Measurements from ENCODE around the gene KRT40. TPM values are rescaled to one million over a fixed set of nuclear protein-coding genes. Genes with fewer than 3 reads are reported as not detected.

The KRT40 gene
- polyA plus RNA-seq, 1 donor, result 3.9 TPM

GRCh38 chr17:40996829-40997228 is 12.7 kb upstream of the KRT40 start:
- DNase-seq, result no peak

DNA sequence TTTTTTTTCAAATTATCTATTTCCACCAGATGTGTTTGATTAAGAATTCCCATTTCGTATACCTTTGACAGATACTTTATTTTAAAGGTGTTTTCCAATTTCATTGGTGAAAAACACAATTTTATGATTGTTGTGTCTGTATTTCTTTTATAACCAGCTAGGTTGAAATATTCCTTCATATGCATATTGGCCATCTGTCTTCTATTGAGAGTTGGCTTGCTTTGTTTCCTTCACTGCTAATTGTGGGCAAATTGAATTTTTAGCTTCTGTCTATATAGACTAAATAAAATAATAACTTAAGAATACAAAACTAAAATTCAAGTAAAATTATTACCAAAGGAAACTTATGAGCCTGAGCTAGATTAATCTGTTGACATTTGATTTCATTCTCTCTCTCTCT is 11.0 kb upstream of the KRT40 start:
- DNase-seq, result no peak

DNA sequence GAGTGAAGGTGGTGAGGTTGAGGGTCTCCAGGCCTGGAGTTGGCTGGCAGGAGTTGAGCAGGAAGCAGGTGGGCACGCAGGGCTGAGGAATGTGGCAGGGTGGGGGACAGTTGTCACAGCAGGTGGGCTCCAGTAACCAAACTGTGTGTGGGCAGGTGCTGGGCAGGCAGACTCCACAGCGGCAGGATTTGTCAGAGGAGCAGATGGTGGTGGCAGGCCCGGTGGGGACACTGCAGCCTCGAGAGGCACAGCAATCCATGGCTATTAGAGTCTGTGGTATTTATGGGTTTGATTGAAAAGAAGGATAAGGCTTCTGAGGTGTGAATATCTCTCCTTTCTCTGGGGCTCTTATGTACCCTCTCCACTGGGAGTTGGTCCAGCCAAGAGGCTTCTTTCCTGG is 9.7 kb upstream of the KRT40 start, which contains the start of gene KRTAP3-3:
Gene KRTAP3-3 (minus strand): TSS at position 326 of the 400 bp plus-strand sequence. CDS start 67 bp downstream, at position 259.
- DNase-seq, result no peak

GRCh38 chr17:40993084-40993483 is 9.0 kb upstream of the KRT40 start:
- DNase-seq, result no peak

GRCh38 chr17:40992666-40993065 is 8.5 kb upstream of the KRT40 start:
- DNase-seq, result no peak

- DNase-seq, result no peak
Observed at GRCh38 chr17:40986920-40987319, 2.8 kb upstream of the KRT40 start.

DNA sequence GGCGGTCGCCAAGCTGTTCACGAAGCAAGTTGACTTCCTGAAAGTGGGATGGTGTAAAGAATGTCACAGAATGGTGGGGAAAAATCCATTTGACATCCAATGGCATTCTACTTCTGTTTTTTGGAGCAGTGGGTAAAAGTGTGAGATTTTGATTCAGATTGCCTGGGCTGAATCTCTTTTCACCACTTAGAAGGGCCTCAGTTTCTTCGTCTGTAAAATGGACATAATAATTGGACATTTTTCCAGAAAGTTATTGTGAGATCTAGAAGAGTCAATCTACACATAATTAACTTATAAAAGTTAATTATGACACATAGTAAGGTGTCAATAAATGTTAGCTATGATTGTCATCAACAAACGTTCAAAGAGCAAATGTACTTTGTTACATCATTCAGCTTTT is 3.0 kb downstream of the KRT40 start:
- no peak for DNase-seq

DNA sequence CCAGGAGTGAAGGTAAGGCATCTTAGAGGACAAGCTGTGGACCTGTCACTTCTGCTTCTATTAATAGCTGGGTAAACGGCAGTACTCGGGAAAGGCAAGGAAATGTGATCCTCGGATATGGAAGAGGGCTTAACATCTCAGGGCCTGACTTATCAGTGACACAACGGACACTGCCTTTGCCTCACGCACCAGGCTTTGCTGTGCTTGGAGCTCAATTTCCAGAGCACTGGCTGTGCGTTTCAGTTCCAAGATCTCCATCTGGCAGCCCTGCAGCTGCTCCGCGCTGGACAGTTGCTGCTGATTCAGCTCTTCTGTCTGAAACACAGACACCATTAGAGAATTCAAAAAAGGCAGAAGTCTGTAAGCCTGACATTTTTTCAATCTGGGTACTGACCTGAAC is 3.5 kb downstream of the KRT40 start:
- peak; percentile 23 for DNase-seq

DNA sequence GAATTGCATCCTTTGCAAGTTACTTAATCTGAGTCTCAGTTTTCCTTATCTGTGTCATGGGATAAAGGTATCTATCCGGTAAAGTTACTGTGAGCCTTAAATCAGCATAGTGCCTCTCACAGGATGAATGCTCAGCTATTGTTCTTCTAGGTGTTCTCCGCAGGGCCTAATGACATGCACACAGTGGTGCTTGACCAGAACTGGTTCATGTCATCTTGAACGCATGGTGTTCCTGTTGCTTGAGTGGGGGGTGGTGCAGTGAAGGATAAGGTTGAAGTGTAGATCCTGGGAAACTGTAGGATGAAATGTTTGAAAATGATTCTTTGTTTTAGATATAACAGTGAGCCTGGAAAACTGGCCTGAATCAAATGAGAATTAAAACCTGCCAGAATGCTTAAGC is 4.0 kb downstream of the KRT40 start:
- DNase-seq, result no peak

GRCh38 chr17:40978575-40979151 is 5.5 kb downstream of the KRT40 start:
- no peak for DNase-seq

- no peak for DNase-seq
Observed at GRCh38 chr17:40975516-40975915, 8.6 kb downstream of the KRT40 start.

DNA sequence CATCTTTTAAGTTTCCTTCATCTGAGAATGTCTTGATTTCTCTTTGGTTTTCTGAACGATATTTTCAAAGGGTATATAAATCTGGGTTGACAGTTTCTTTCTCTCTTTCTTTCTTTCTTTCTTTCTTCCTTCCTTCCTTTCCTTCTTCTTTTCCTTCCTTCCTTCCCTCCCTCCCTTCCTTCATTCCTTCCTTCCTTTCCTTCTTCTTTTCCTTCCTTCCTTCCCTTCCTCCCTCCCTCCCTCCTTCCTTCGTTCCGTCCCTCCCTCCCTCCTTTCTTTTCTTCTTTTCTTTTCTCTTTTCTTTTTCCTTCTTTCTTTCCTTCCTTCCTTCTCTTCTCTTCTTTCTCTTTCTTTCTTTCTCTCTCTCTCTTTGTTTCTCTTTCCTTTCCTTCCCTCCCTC is 9.8 kb downstream of the KRT40 start:
- no peak for DNase-seq

GRCh38 chr17:40967582-40967981 is 16.5 kb downstream of the KRT40 start:
- no peak for DNase-seq

GRCh38 chr17:40966848-40967247 is 17.3 kb downstream of the KRT40 start, which contains the start of gene KRT39:
Gene KRT39, minus strand, starts transcription at chr17:40966948. Its CDS starts 92 bp downstream, at chr17:40966856.
- DNase-seq, result no peak

DNA sequence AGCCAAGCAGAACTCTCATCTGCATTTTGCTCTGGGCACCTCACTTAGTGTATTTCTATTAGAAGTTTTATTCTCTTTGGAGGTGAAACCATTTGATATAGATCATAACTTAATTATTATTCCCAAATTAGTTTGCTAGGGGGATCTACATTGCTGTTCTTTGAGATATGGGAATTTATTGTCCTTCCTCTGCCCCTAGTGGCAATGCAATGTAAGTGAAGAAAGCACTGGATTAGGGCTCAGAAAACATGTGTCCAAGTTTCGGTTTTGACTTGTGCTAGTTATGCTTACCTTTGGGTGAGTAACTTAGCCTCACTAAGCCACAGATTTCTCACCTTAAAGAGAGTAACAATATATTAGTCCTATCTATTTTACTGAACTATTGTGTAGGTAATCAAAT is 20.3 kb downstream of the KRT40 start:
- no peak for DNase-seq

DNA sequence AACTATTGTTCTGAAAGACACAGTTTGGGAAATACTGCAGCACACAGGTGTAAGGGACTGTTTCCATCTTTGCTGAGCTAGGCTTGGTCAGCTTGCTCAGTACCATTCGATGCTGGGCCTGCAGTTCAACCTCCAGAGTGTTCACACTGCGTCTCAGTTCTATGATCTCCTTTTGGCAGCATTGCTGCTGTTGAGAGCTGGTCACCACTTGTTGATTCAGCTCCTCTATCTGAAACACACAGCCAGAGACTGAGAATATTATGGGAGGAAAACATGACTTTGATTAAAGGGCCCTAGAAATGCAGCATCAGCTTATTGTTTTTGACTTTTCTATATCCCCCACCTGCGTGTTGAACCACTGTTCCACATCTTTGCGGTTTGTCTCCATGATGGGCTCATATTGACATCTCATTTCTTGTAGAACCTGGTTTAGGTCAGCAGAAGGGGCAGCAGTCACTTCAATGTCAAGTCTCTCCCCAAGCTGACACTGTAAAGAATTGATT is 22.0 kb downstream of the KRT40 start:
- no peak for DNase-seq

GRCh38 chr17:40961591-40961990 is 22.5 kb downstream of the KRT40 start:
- no peak for DNase-seq

GRCh38 chr17:40960144-40960543 is 24.0 kb downstream of the KRT40 start:
- no peak for DNase-seq

DNA sequence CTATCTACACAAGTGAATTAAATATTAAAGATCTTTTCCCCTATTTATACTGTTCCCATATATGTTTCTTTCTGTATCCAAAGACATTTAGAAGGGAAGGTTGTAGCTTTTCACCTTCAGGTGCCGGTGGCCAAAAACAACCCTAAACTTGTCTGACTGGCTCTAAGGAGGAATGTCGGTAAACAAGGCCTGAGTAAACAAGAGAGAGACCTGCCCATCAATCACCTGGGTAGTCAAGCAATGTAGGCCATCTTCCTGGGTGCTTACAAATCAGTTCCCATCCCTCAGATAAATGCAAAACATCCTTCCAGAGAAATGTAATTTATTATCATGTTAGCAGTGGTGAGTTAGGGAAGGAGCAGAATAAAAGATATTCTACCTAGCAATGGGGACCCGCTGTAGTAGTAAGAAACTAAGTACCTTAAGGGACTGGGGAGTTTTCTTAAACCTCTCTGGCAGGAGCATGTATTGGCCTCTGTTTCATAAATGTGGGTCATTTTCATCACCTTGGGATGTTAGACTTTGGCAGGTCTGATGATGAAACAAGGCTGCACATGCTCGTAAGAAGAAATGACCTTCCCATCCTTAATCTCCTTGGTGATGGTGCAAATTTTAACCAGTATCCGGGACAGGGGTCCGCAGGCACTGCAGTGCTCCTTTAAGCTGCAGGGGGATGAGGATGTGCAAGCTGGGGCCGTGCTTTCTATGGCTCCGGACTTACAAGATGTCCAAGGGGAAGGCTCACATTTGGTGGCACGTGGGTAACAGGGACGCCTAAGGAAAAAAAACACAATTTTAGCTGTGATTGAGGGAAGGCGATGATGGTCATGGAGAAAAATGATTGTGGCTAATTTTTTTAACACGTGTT is 25.8 kb downstream of the KRT40 start:
- no peak for DNase-seq

GRCh38 chr17:40956401-40957254 is 27.5 kb downstream of the KRT40 start:
- DNase-seq, result no peak

DNA sequence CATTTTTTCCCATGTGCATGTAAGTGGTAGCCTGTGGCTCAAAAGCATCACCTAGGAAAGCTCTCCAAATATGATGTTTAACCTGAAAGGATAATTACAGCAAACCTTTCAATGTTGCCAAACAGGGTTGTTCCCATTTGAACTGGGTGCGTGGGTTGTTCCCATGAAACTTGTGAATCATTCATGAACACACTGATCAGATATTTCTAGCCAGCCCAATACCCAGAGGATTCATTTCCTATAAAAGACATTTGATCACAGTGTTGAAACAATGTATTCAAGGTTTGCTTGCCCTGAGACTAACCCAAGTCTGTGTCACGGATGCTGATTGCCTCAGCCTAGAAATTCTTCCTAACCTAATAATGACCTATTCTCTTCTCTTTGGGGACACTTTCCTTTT is 30.2 kb downstream of the KRT40 start:
- DNase-seq, result no peak

GRCh38 chr17:40952661-40953060 is 31.5 kb downstream of the KRT40 start:
- DNase-seq, result no peak

- no peak for DNase-seq
Observed at GRCh38 chr17:40952154-40952553, 32.0 kb downstream of the KRT40 start.

Data from hindlimb muscle (tissue), 1 donor.